ENCODE data around the gene NADK. TPM values are rescaled to one million over a fixed set of nuclear protein-coding genes. Genes with fewer than 3 reads are reported as not detected.
"Not testable (repeated sequence)": the region's sequence is repeated elsewhere in the genome, so short reads cannot be mapped to it uniquely, and the experiment has no call there.

NADK gene
- total and polyA plus RNA-seq, 2 of the 13 experiments (the other 11 are each of a cell fraction or from before 2014, with no cell fraction given), result 56.6 to 60.1 TPM

- TF ChIP-seq PAXIP1 (CRISPR knock-in tag; conservative IDR thresholded peaks at IDR 0.05) (0 out of 2 replicates have a peak, but pooled peaks have one; percentile 14), ZSCAN21 (CRISPR knock-in tag; IDR thresholded peaks at IDR 0.05; ENCODE audit: borderline replicate concordance) (peak; percentile 100), NFIC (IDR thresholded peaks at IDR 0.05; ENCODE audit: low read length) (peak; percentile 43; the same call in 1 of the 2 replicates), NAIF1 (CRISPR knock-in tag; IDR thresholded peaks at IDR 0.05; ENCODE audit: borderline replicate concordance) (peak; percentile 92), ZFX (CRISPR knock-in tag; IDR thresholded peaks at IDR 0.05; ENCODE audit: low read depth) (peak; percentile 70)
- TF ChIP-seq, protein P1, sequence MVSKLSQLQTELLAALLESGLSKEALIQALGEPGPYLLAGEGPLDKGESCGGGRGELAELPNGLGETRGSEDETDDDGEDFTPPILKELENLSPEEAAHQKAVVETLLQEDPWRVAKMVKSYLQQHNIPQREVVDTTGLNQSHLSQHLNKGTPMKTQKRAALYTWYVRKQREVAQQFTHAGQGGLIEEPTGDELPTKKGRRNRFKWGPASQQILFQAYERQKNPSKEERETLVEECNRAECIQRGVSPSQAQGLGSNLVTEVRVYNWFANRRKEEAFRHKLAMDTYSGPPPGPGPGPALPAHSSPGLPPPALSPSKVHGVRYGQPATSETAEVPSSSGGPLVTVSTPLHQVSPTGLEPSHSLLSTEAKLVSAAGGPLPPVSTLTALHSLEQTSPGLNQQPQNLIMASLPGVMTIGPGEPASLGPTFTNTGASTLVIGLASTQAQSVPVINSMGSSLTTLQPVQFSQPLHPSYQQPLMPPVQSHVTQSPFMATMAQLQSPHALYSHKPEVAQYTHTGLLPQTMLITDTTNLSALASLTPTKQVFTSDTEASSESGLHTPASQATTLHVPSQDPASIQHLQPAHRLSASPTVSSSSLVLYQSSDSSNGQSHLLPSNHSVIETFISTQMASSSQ (IDR thresholded peaks at IDR 0.05; ENCODE audit: low read depth), result not testable (repeated sequence)
- TF ChIP-seq, protein P1 (CRISPR knock-in tag; IDR thresholded peaks at IDR 0.05; ENCODE audit: borderline replicate concordance), result 0 out of 2 replicates have a peak, but pooled peaks have one; percentile 17
These were observed 32.4 kb downstream of the NADK start (continued) for GRCh38 chr1:1745651-1746565.

GRCh38 chr1:1742529-1742928 lies 35.7 kb downstream of the NADK start:
- H3K4me3 ChIP-seq (replicated peaks in 1 of 3; ENCODE audit: insufficient read depth in 1 of 3, low read depth in 2 of 3, low read length in 3 of 3); H3K36me3 ChIP-seq (replicated peaks in 1 of 2; ENCODE audit: control insufficient read depth in 1 of 2, insufficient read depth in 2 of 2, low read length in 2 of 2); CTCF ChIA-PET (ENCODE audit: low intra/inter-chr PET ratio, low total read pairs); H2AFZ ChIP-seq (ENCODE audit: low read length); H3K9me3 ChIP-seq (ENCODE audit: low read length); intact Hi-C loops (cut with micrococcal nuclease; ENCODE audit: unreplicated experiment); H4K20me1 ChIP-seq (ENCODE audit: insufficient read depth, low read length); H3K79me2 ChIP-seq (ENCODE audit: insufficient read depth, low read length); H3K9ac ChIP-seq (ENCODE audit: insufficient read depth, low read depth, low read length); H3K27me3 ChIP-seq (ENCODE audit: control insufficient read depth in 1 of 2, insufficient read depth in 2 of 2, low read length in 2 of 2); BruUV-seq (replicated peaks); DNase-seq (ENCODE audit: low spot score); ATAC-seq; FAIRE-seq; H3K4me2 ChIP-seq (ENCODE audit: low read depth, low read length); H3K4me1 ChIP-seq (ENCODE audit: insufficient read depth, low read length); in situ Hi-C loops (cut with HindIII; ENCODE audit: extremely low pct_ligation_motif_present, low pct_unique_long_range_greater_than_20kb); H3K27ac ChIP-seq (ENCODE audit: extremely low read length, insufficient read depth, low read length); POLR2A ChIA-PET: not testable (repeated sequence)
- 89% methylated on average over 11 of the region's 11 CpGs for WGBS (ENCODE audit: low lambda C conversion rate)

DNA sequence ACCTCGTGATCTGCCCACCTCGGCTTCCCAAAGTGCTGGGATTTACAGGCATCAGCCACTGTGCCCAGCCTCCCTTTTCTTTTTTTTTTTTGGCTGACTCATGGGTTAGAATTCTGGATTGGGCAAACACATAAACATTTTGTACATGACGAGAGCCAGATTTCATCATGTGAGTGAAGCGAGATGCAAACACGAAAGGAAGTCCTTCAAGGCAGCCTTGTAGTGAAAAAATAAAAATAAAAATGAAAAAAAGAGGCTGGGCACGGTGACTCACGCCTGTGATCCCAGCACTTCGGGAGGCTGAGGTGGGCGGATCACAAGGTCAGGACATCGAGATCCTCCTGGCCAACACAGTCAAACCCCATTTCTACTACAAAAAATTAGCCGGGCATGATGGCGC lies 37.3 kb downstream of the NADK start:
- H3K36me3 ChIP-seq (replicated peaks in 1 of 2; ENCODE audit: control insufficient read depth in 1 of 2, insufficient read depth in 2 of 2, low read length in 2 of 2); H3K27ac ChIP-seq (ENCODE audit: extremely low read length, insufficient read depth, low read length); H3K27me3 ChIP-seq (ENCODE audit: control insufficient read depth in 1 of 2, insufficient read depth in 2 of 2, low read length in 2 of 2); POLR2A ChIA-PET; BruUV-seq (replicated peaks); H3K9me3 ChIP-seq (ENCODE audit: low read length); H3K9ac ChIP-seq (ENCODE audit: insufficient read depth, low read depth, low read length); H3K79me2 ChIP-seq (ENCODE audit: insufficient read depth, low read length); H2AFZ ChIP-seq (ENCODE audit: low read length); intact Hi-C loops (cut with micrococcal nuclease; ENCODE audit: unreplicated experiment); DNase-seq (ENCODE audit: low spot score); H3K4me2 ChIP-seq (ENCODE audit: low read depth, low read length); CTCF ChIA-PET (ENCODE audit: low intra/inter-chr PET ratio, low total read pairs); ATAC-seq; H3K4me3 ChIP-seq (replicated peaks in 1 of 3; ENCODE audit: insufficient read depth in 1 of 3, low read depth in 2 of 3, low read length in 3 of 3); H4K20me1 ChIP-seq (ENCODE audit: insufficient read depth, low read length); FAIRE-seq; H3K4me1 ChIP-seq (ENCODE audit: insufficient read depth, low read length); in situ Hi-C loops (cut with HindIII; ENCODE audit: extremely low pct_ligation_motif_present, low pct_unique_long_range_greater_than_20kb): not testable (repeated sequence)
- WGBS (ENCODE audit: low lambda C conversion rate), result 85% methylated on average over 12 of the region's 12 CpGs

All from HepG2 (cell line).